Kidney epithelial cell (primary cell): ENCODE data around the gene NCOA3. TPM values are rescaled to one million over a fixed set of nuclear protein-coding genes. Genes with fewer than 3 reads are reported as not detected.

Experiments
- DNase-seq: peaks from one replicate; pipeline ENCODE4 v3.0.0-alpha.2; 2010; ENCODE audit warnings: low read depth
- H3K27me3 ChIP-seq: 2 replicates; pipeline ENCODE4 v1.6.0; 2011; ENCODE audit warnings: low read length; ENCODE audit not compliant: control insufficient read depth, insufficient read depth
- H3K36me3 ChIP-seq: 2 replicates; pipeline ENCODE4 v1.5.1; 2011; ENCODE audit warnings: low read length; ENCODE audit not compliant: control insufficient read depth, insufficient read depth
- H3K4me3 ChIP-seq: 2 replicates; pipeline ENCODE4 v1.5.1; 2011; ENCODE audit warnings: low read depth, mild to moderate bottlenecking, control low read depth, low read length
- total RNA-seq: library from RNA; depleted of rRNA; stranded (reverse); fragments of >200 nt; gene quantifications from 2 replicates; pipeline ENCODE4 v1.2.3, GENCODE V29; 2015
- TF ChIP-seq, protein P1 (sequence below): IDR thresholded peaks from 2 replicates; pipeline ENCODE4 v1.5.1; 2011; ENCODE audit warnings: mild to moderate bottlenecking, moderate library complexity, low read length, control low read depth, inconsistent platforms; ENCODE audit not compliant: insufficient read depth, poor library complexity, severe bottlenecking

Gene NCOA3
- total RNA-seq, 1 donor from 2014 or later: 27.3 TPM

- TF ChIP-seq, protein P1, sequence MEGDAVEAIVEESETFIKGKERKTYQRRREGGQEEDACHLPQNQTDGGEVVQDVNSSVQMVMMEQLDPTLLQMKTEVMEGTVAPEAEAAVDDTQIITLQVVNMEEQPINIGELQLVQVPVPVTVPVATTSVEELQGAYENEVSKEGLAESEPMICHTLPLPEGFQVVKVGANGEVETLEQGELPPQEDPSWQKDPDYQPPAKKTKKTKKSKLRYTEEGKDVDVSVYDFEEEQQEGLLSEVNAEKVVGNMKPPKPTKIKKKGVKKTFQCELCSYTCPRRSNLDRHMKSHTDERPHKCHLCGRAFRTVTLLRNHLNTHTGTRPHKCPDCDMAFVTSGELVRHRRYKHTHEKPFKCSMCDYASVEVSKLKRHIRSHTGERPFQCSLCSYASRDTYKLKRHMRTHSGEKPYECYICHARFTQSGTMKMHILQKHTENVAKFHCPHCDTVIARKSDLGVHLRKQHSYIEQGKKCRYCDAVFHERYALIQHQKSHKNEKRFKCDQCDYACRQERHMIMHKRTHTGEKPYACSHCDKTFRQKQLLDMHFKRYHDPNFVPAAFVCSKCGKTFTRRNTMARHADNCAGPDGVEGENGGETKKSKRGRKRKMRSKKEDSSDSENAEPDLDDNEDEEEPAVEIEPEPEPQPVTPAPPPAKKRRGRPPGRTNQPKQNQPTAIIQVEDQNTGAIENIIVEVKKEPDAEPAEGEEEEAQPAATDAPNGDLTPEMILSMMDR: no peak
- Histone ChIP-seq H3K27me3 (no peaks in the 10 kb centered on the region), H3K4me3 (no peak overlapping the region), H3K36me3 (no peaks in the 10 kb centered on the region)
- DNase-seq: no peak
Measured at GRCh38 chr20:47545499-47545898, 43.8 kb downstream of the NCOA3 start.

DNA sequence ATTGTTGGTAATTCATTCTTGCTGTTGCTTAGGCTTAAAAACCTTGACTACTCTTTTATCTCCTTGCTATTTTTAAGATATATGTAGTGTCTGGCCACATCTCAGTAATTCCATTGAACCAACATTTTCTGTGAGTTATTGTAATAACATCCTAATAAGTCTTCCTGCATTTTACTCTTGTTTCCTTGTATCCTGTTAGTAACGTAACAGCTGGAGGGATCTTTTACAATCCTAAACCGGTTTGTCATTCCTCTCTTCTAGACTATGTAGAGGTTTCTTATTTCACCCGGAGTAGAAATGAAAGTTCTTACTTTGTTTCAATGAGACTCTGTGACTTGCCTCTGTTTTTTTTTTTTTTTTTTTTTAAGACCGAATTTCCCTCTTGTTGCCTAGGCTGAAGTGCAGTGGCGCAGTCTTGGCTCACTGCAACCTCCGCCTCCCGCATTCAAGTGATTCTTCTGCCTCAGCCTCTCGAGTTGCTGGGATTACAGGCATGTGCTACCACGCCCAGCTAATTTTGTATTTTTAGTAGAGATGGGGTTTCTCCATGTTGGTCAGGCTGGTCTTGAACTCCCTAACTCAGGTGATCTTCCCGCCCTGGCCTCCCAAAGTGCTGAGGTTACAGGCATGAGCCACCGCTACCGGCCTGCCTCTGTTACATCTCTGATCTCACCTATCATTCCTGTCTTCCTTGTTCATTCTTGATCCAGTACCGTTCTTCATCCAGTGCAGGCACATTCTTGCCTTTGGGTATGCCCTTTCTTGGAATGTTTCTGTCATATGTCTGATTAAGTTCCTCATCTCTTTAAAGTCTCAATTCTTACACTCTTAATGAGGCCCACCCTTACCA, 44.7 kb downstream of the NCOA3 start:
- TF ChIP-seq, protein P1: no peak
- no peak for DNase-seq
- no peak overlapping the region for H3K4me3 ChIP-seq
- no peaks in the 10 kb centered on the region for H3K27me3 ChIP-seq
- H3K36me3 ChIP-seq: no peaks in the 10 kb centered on the region

- TF ChIP-seq, protein P1: no peak
Measured at GRCh38 chr20:47547034-47547387, 45.3 kb downstream of the NCOA3 start.

GRCh38 chr20:47549671-47550070, 48.0 kb downstream of the NCOA3 start:
- Histone ChIP-seq H3K4me3 (no peak overlapping the region), H3K36me3 (no peaks in the 10 kb centered on the region), H3K27me3 (no peaks in the 10 kb centered on the region)
- TF ChIP-seq, protein P1: no peak
- no peak for DNase-seq

More at GRCh38 chr20:47547034-47547387, 45.3 kb downstream of the NCOA3 start:
- Histone ChIP-seq H3K36me3 (no peaks in the 10 kb centered on the region), H3K27me3 (no peaks in the 10 kb centered on the region), H3K4me3 (no peak overlapping the region)
- DNase-seq: no peak

DNA sequence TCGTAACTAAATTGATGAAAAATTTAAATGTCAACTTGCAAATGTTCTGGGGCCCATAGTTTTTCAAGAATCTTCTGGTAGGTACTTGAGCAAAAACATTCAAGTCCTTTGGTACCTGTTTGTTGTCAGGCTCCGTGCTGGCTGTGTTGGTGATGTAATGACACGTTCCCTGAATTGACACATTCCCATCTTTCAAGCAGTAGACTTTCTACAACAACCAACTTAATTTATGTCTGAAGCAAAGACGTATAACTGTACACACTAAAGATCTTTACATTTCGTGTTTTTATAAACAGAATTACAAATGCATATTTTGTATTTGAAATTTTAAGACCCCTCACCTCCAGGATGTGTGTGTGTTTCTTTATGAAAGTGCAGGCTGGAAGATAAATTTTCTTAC, 49.5 kb downstream of the NCOA3 start:
- H3K27me3 ChIP-seq: no peaks in the 10 kb centered on the region
- TF ChIP-seq, protein P1: no peak
- H3K4me3 ChIP-seq: no peak overlapping the region
- DNase-seq: no peak
- no peaks in the 10 kb centered on the region for H3K36me3 ChIP-seq

GRCh38 chr20:47551841-47552240, 50.2 kb downstream of the NCOA3 start:
- H3K4me3 ChIP-seq: no peak overlapping the region
- H3K36me3 ChIP-seq: no peaks in the 10 kb centered on the region
- no peak for DNase-seq
- no peaks in the 10 kb centered on the region for H3K27me3 ChIP-seq
- TF ChIP-seq, protein P1: no peak
